ENCODE results near the gene CD59.

DNA sequence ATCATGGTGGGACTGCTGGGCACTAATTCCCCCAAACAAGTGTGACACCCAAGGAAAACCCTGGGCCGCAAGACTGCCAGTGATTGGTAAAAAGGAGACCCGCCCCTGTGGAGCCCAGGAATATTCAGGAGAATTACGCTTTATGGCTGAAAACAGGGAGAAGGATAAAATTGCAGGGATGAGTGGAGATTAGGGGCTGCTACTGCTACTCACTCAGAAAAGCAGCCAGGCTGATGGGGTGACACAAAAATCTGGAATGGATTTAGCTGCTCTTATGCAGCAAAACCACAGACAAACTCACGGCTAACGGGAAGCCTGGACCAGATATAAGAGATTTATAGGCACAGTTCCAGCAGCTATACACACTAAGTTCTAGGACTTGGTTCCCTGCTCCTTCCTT is 42.5 kb upstream of the CD59 start:
- TF ChIP-seq, protein P1, sequence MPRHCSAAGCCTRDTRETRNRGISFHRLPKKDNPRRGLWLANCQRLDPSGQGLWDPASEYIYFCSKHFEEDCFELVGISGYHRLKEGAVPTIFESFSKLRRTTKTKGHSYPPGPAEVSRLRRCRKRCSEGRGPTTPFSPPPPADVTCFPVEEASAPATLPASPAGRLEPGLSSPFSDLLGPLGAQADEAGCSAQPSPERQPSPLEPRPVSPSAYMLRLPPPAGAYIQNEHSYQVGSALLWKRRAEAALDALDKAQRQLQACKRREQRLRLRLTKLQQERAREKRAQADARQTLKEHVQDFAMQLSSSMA (CRISPR knock-in tag; IDR thresholded peaks at IDR 0.05): no peak
- TF ChIP-seq CTCF (IDR thresholded peaks at IDR 0.05 in 2 of 3, conservative IDR thresholded peaks at IDR 0.05 in 1 of 3; ENCODE audit: insufficient read depth in 2 of 3, low read depth in 1 of 3, low read length in 3 of 3): no peak

Measured in K562 (cell line).